Adrenal gland (tissue), 12 donors: ENCODE data around the gene UBAC2. TPM values are rescaled to one million over a fixed set of nuclear protein-coding genes. Genes with fewer than 3 reads are reported as not detected.

Experiments
- DNase-seq, 7 donors: peaks; one replicate each; pipeline ENCODE4 v3.0.0-alpha.2; 2019 to 2020
- H3K27ac ChIP-seq, 5 donors: fragments of 200-600 bp; sonication (generic) in 4 of 5; 1 replicate in 3 of 5; 2 replicates in 2 of 5; pipeline versions ENCODE4 v1.5.1 to v1.8.0; 2016 to 2020; ENCODE audit warnings: mild to moderate bottlenecking in 1 of 5
- H3K27me3 ChIP-seq: fragments of 200-600 bp; 2 replicates; pipeline ENCODE4 v1.8.0; 2021
- H3K36me3 ChIP-seq, 2 donors: fragments of 200-600 bp; replicated peaks in 1 of 2; 1 replicate in 1 of 2; 2 replicates in 1 of 2; pipeline versions ENCODE4 v1.5.1 to v1.8.0; 2018 to 2022
- H3K4me1 ChIP-seq, 2 donors: fragments of 200-600 bp; replicated peaks in 1 of 2; 1 replicate in 1 of 2; 2 replicates in 1 of 2; pipeline versions ENCODE4 v1.5.1 to v1.8.0; 2018 to 2021
- H3K4me3 ChIP-seq, 4 donors: fragments of 200-600 bp; sonication (generic) in 3 of 4; one replicate each; pipeline ENCODE4 v1.5.1; 2016 to 2018
- H3K9me3 ChIP-seq, 3 donors: fragments of 200-600 bp; sonication (generic) in 1 of 3; replicated peaks in 1 of 3; 1 replicate in 2 of 3; 2 replicates in 1 of 3; pipeline versions ENCODE4 v1.5.1 to v1.8.0; 2016 to 2021
- POLR2A ChIP-seq, 2 donors: fragments of 450-650 bp; IDR thresholded peaks; one replicate each; pipeline ENCODE4 v1.6.1; 2017; ENCODE audit warnings: antibody characterized with exemption in 2 of 2, mild to moderate bottlenecking in 2 of 2, moderate library complexity in 1 of 2
- WGBS, 4 donors: extraction: QIAGEN DNeasy Blood & Tissue Kit in 2 of 4; methylation state at CpG; one replicate each; pipeline versions ENCODE4 v1.1.5 to v1.1.7; 2013 to 2017; 5-methylcytosine and 5-hydroxymethylcytosine counted together
- intact Hi-C, 2 donors: fragments of 100-400 bp; cut with DNase I; formaldehyde crosslinking; loops; one replicate each; pipeline versions ENCODE4 v1.14.1 to v1.15.0; 2022 to 2023
- polyA plus RNA-seq, 3 donors: library from polyadenylated mRNA; stranded (reverse); fragments of 200-250 nt in 2 of 3; fragments of 350-450 nt in 1 of 3; fragmentation: Illumina TruSeq in 1 of 3; extraction: RNeasy Lipid Tissue Mini Kit (QIAGEN cat#74804) in 1 of 3; gene quantifications; one replicate each; pipeline ENCODE4 v1.2.3, GENCODE V29; 2013 to 2014
- total RNA-seq, 9 donors: library from RNA; depleted of rRNA in 4 of 9; stranded (reverse); fragments of >200 nt in 4 of 9; fragments of 120-200 nt in 1 of 9; fragmentation: NEBNext Ultra II Directional in 1 of 9; extraction: Animal tissue kit (Norgen Biotek cat#: 25700) in 1 of 9; gene quantifications; one replicate each; pipeline versions ENCODE4 v1.1.0 to v1.2.4, GENCODE V29; 2013 to 2023
- TF ChIP-seq, protein P1 (sequence below), 6 experiments: fragments of 450-650 bp in 4 of 6; fragments of 200-600 bp in 2 of 6; sonication (generic) in 1 of 6; IDR thresholded peaks; 1 replicate in 5 of 6; 2 replicates in 1 of 6; pipeline versions ENCODE4 v1.5.1 to v1.8.0; 2016 to 2021; ENCODE audit warnings: antibody characterized with exemption in 6 of 6, mild to moderate bottlenecking in 2 of 6, moderate library complexity in 1 of 6
- donor health status: healthy with polysubstance abuse.
- donor health status: Bipolar disorder and iron deficiency.
- donor health status: DM: yes; HTN: yes; CAD: no.
- donor health status: DM: no; HTN: no; CAD: no.
- donor health status: DM: no; HTN: no; CAD: no.
- donor health status: DM: yes; HTN: yes; CAD: no.

Gene UBAC2
- total and polyA plus RNA-seq, 12 donors = 46.3 to 67.8 (median 53.5) TPM

GRCh38 chr13:99182439-99182838 lies 18.2 kb upstream of the UBAC2 start:
- Histone ChIP-seq H3K27me3 (no peaks in the 10 kb centered on the region), H3K36me3 (no peaks in the 10 kb centered on the region), H3K27ac (no peak overlapping the region), H3K9me3 (peaks cover 0 to 8% (median 7%) of the 10 kb centered on the region in 3 donors), H3K4me3 (no peak overlapping the region), H3K4me1 (no peaks in the 10 kb centered on the region)
- TF ChIP-seq, protein P1, sequence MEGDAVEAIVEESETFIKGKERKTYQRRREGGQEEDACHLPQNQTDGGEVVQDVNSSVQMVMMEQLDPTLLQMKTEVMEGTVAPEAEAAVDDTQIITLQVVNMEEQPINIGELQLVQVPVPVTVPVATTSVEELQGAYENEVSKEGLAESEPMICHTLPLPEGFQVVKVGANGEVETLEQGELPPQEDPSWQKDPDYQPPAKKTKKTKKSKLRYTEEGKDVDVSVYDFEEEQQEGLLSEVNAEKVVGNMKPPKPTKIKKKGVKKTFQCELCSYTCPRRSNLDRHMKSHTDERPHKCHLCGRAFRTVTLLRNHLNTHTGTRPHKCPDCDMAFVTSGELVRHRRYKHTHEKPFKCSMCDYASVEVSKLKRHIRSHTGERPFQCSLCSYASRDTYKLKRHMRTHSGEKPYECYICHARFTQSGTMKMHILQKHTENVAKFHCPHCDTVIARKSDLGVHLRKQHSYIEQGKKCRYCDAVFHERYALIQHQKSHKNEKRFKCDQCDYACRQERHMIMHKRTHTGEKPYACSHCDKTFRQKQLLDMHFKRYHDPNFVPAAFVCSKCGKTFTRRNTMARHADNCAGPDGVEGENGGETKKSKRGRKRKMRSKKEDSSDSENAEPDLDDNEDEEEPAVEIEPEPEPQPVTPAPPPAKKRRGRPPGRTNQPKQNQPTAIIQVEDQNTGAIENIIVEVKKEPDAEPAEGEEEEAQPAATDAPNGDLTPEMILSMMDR (IDR thresholded peaks at IDR 0.05) = no peak
- TF ChIP-seq POLR2A (IDR thresholded peaks at IDR 0.05) = no peak
- intact Hi-C loops = no loop called here
- DNase-seq = no peak
- 93 to 100% (median 99%) methylated on average over 1 of the region's 1 CpG for WGBS, 4 donors

DNA sequence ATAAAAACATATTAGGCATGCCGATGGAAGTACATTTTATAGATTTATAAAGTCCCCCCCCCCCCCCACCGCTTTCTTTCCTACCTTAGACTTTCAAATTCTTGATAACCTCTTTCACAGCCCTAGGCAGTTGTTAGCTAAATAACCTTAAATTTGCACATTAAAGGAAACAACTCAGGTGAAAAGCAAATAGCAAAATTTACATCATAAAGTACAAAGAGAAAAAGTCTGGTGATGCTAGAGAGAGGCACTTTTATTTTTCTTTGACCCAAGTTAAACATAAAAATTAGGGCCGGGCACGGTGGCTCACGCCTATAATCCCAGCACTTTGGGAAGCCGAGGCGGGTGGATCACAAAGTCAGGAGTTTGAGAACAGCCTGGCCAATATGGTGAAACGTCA lies 15.0 kb upstream of the UBAC2 start:
- 65 to 73% (median 72%) methylated on average over 8 of the region's 8 CpGs for WGBS, 4 donors
- DNase-seq = no peak
- Histone ChIP-seq H3K36me3 (no peaks in the 10 kb centered on the region), H3K27ac (no peak overlapping the region), H3K4me3 (no peak overlapping the region), H3K9me3 (peaks cover 0 to 8% (median 7%) of the 10 kb centered on the region in 3 donors), H3K27me3 (no peaks in the 10 kb centered on the region), H3K4me1 (no peaks in the 10 kb centered on the region)
- intact Hi-C loops = no loop called here
- TF ChIP-seq POLR2A (IDR thresholded peaks at IDR 0.05) = no peak
- TF ChIP-seq, protein P1 (IDR thresholded peaks at IDR 0.05) = no peak

DNA sequence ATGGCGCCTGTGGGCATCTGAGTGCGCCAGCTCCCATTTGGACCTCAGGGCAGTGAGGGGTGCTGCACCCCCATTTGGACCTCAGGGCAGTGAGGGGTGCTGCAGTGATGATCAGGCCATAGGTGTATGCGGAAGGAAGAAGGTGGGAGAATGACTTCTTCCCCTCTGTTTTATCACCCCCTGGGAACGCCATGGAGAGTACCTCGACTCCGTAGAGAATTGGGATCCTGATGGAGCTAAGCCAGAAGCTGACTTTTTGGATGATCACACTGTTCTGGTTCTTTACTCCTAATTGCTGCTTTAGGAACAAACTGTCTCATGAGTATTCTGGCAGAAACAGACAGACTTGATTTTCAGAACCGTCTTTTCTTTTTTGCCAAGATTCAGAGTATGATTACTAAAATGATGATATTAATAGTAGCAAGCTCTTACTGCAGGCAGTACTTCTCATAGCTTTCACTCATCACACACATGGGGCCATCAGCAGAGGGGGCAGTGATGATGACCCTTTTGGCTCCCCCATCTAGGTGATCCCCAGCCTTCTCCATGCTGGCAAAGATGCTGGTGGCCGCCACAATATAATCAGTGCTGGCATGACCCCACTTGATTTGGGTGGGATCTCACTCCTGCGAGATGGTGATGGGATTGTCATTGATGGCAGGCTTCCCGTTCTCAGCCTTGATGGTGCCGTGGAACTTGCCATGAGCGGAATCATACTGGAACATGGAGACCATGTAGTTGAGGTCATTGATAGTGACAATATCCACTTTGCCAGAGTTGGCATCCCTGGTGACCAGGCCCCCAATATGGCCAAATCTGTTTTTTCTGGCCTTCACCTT lies 10.3 kb upstream of the UBAC2 start:
- Histone ChIP-seq H3K9me3 (no peaks in the 10 kb centered on the region), H3K4me3 (no peak overlapping the region), H3K36me3 (no peaks in the 10 kb centered on the region), H3K27ac (no peak overlapping the region), H3K27me3 (no peaks in the 10 kb centered on the region), H3K4me1 (no peaks in the 10 kb centered on the region)
- 85 to 91% (median 89%) methylated on average over 8 to 12 of the region's 12 CpGs for whole genome bisulfite sequencing, 4 donors
- no peak for DNase-seq
- no peak for TF ChIP-seq POLR2A (IDR thresholded peaks at IDR 0.05)
- TF ChIP-seq, protein P1 (IDR thresholded peaks at IDR 0.05) = no peak
- intact Hi-C loops = no loop called here

DNA sequence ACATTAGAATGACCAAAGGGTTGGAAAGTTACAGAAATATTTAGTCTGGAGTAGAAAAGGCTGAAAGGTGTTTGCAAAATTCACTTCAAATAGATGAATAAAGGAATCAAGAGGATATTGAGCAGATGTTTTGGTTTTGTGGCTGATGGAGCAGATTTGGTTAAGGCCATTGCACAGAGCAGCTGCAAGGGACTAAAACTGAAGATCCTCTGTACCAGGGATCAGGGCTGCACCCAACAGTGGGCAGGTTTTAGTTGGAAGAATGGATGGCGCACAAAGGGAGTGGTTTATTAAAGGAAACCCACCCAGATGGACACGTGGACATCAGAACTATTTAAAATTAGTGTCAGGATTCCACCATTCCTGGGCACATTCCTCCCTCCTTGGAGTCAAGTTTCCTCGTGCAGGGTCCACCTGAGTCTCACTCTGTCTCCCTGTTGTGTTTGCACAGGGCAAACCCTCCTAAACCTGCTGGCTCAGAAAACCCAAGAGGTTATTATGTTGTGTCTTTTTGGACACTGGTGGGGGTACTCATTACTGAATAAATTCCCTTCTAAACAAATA lies 9.2 kb upstream of the UBAC2 start:
- Histone ChIP-seq H3K4me3 (no peak overlapping the region), H3K4me1 (no peaks in the 10 kb centered on the region), H3K27ac (no peak overlapping the region), H3K36me3 (no peaks in the 10 kb centered on the region), H3K27me3 (no peaks in the 10 kb centered on the region), H3K9me3 (no peaks in the 10 kb centered on the region)
- TF ChIP-seq, protein P1 (IDR thresholded peaks at IDR 0.05) = no peak
- no peak for TF ChIP-seq POLR2A (IDR thresholded peaks at IDR 0.05)
- DNase-seq = no peak
- WGBS, 4 donors = 42 to 61% (median 51%) methylated on average over 3 of the region's 3 CpGs
- intact Hi-C loops = no loop called here
